Stimulated activated CD8-positive, alpha-beta memory T cell treated with anti-CD3 and anti-CD28 coated beads, Interleukin-15, amount 100 ng/mL, for 4 hours (primary cell): ENCODE results near the gene DDX1.

Experiments
- DNase-seq, 2 donors: peaks; one replicate each; pipeline ENCODE4 v3.0.0-alpha.2; 2020; ENCODE audit warnings: low read depth in 2 of 2

The DDX1 gene

GRCh38 chr2:15662026-15662425 is 70.4 kb downstream of the DDX1 start:
- no peak for DNase-seq

- no peak for DNase-seq
Observed at GRCh38 chr2:15662579-15662978, 70.9 kb downstream of the DDX1 start.

GRCh38 chr2:15663802-15664201 is 72.1 kb downstream of the DDX1 start:
- no peak for DNase-seq

GRCh38 chr2:15664273-15665066 is 72.8 kb downstream of the DDX1 start:
- no peak for DNase-seq

GRCh38 chr2:15665067-15665942 is 73.6 kb downstream of the DDX1 start:
- no peak for DNase-seq

- no peak for DNase-seq
Observed at GRCh38 chr2:15665943-15666460, 74.3 kb downstream of the DDX1 start.

GRCh38 chr2:15666861-15667808 is 75.5 kb downstream of the DDX1 start:
- DNase-seq, result no peak

GRCh38 chr2:15667809-15668556 is 76.3 kb downstream of the DDX1 start:
- DNase-seq, result no peak

- DNase-seq, result no peak
Observed at GRCh38 chr2:15668611-15669305, 77.1 kb downstream of the DDX1 start.

- DNase-seq, result no peak
Observed at GRCh38 chr2:15669375-15669910, 77.8 kb downstream of the DDX1 start.

GRCh38 chr2:15670469-15670868 is 78.8 kb downstream of the DDX1 start:
- DNase-seq, result no peak

- no peak for DNase-seq
Observed at GRCh38 chr2:15670981-15671380, 79.3 kb downstream of the DDX1 start.

- DNase-seq, result no peak
Observed at GRCh38 chr2:15671409-15671808, 79.7 kb downstream of the DDX1 start.

- DNase-seq, result no peak
Observed at GRCh38 chr2:15671842-15672815, 80.5 kb downstream of the DDX1 start.

GRCh38 chr2:15672961-15673918 is 81.6 kb downstream of the DDX1 start:
- no peak for DNase-seq

GRCh38 chr2:15673919-15674636 is 82.4 kb downstream of the DDX1 start:
- DNase-seq, result no peak
